RPMI7951 (cell line): ENCODE results near the gene ABCG5. TPM values are rescaled to one million over a fixed set of nuclear protein-coding genes. Genes with fewer than 3 reads are reported as not detected.

ENCODE experiments used
- total RNA-seq: library from RNA; depleted of rRNA; stranded (reverse); fragments of >200 nt; shearing (Covaris generic); gene quantifications from 2 replicates; pipeline ENCODE4 v1.2.3, GENCODE V29; 2014; rRNA removed

The ABCG5 gene
- total RNA-seq, 1 experiment from 2014 or later = not detected

Other genes starting within 250 kb of the ABCG5 start
- 17.6 and 22.0 TPM in 2 replicates for gene THADA, start 242.8 kb downstream of the ABCG5 start, total RNA-seq
- gene PLEKHH2, start 201.6 kb downstream of the ABCG5 start, total RNA-seq = 0.59 and 0.72 TPM in 2 replicates
- 6.4 and 7.0 TPM in 2 replicates for gene C1GALT1C1L, start 162.4 kb downstream of the ABCG5 start, total RNA-seq
- gene DYNC2LI1, start 64.8 kb downstream of the ABCG5 start, total RNA-seq = 24.2 and 27.4 TPM in 2 replicates
- gene ABCG8, start 132 bp upstream of the ABCG5 start, total RNA-seq = not detected in 2 replicates
- gene LRPPRC, start 157.2 kb upstream of the ABCG5 start, total RNA-seq = 43.6 and 50.5 TPM in 2 replicates